GM12878 (cell line): ENCODE data around the gene PLA2G4E. TPM values are rescaled to one million over a fixed set of nuclear protein-coding genes. Genes with fewer than 3 reads are reported as not detected.

ENCODE experiments used
- ATAC-seq: fragments of 200-7000 bp; cut with Tn5 transposase; 3 replicates; pipeline ENCODE4 v1.9.1; 2020; ENCODE audit warnings: mild to moderate bottlenecking, moderate library complexity
- BruUV-seq: library from RNA; stranded (reverse); fragments of 400-500 nt; replicated peaks from 2 replicates; lab custom pipeline; 2021; lab: Mats Ljungman, UMichigan
- CTCF ChIA-PET: fragments of 300-600 bp; sonication (Branson Sonifier 250); formaldehyde crosslinking; extraction: SDS; loops from one replicate; lab custom pipeline; 2021; ENCODE audit warnings: inconsistent platforms; lab: Yijun Ruan, JAX
- POLR2A ChIA-PET: fragments of 350-600 bp; formaldehyde crosslinking; extraction: SDS; loops from one replicate; lab custom pipeline; 2021; ENCODE audit warnings: inconsistent platforms; lab: Charles Lee
- RAD21 ChIA-PET: fragments of 300-600 bp; sonication (Branson Sonifier 250); formaldehyde crosslinking; loops from one replicate; lab custom pipeline; 2023; ENCODE audit warnings: antibody characterized with exemption; ENCODE audit not compliant: unreplicated experiment; lab: Charles Lee
- SMC1A ChIA-PET: fragments of 300-600 bp; sonication (Branson Sonifier 250); formaldehyde crosslinking; loops from one replicate; lab custom pipeline; 2023; ENCODE audit not compliant: unreplicated experiment, uncharacterized antibody; lab: Charles Lee
- DNase-seq: peaks from one replicate; pipeline ENCODE4 v3.0.0-alpha.2; 2011; ENCODE audit warnings: low read depth, low spot score
- FAIRE-seq: peaks from 3 replicates; lab custom pipeline; 2011; peaks lifted over from hg19 to GRCh38; lab: Jason Lieb, UNC
- H2AFZ ChIP-seq: 2 replicates; pipeline ENCODE4 v1.6.0; 2011; ENCODE audit warnings: low read depth, low read length, control low read depth; ENCODE audit not compliant: control insufficient read depth
- H3K27ac ChIP-seq: 2 replicates; pipeline ENCODE4 v1.5.1; 2011; ENCODE audit warnings: control low read depth; ENCODE audit not compliant: control insufficient read depth, insufficient read depth
- H3K27me3 ChIP-seq, 2 experiments: replicated peaks in 1 of 2; 2 replicates each; pipeline versions ENCODE4 v1.6.0 to v1.6.1; 2011; ENCODE audit warnings: low read length in 1 of 2; ENCODE audit not compliant: control insufficient read depth in 2 of 2, insufficient read depth in 2 of 2
- H3K36me3 ChIP-seq, 2 experiments: 2 replicates each; pipeline ENCODE4 v1.5.1; 2011; ENCODE audit warnings: low read length in 1 of 2; ENCODE audit not compliant: control insufficient read depth in 2 of 2, insufficient read depth in 2 of 2
- H3K4me1 ChIP-seq: 2 replicates; pipeline ENCODE4 v1.6.1; 2011; ENCODE audit warnings: mild to moderate bottlenecking, low read length, moderate library complexity, mixed read lengths; ENCODE audit not compliant: control insufficient read depth, insufficient read depth
- H3K4me2 ChIP-seq: 2 replicates; pipeline ENCODE4 v1.6.0; 2011; ENCODE audit warnings: control low read depth; ENCODE audit not compliant: control insufficient read depth, insufficient read depth
- H3K4me3 ChIP-seq: fragments of 200-600 bp; sonication (generic); 2 replicates; pipeline ENCODE4 v1.5.1; 2016
- H3K79me2 ChIP-seq: 2 replicates; pipeline ENCODE4 v1.6.0; 2011; ENCODE audit warnings: low read length; ENCODE audit not compliant: control insufficient read depth, insufficient read depth
- H3K9ac ChIP-seq: 2 replicates; pipeline ENCODE4 v1.8.0; 2011; ENCODE audit warnings: low read length, control low read depth, mixed read lengths; ENCODE audit not compliant: control insufficient read depth, insufficient read depth
- H3K9me3 ChIP-seq: replicated peaks from 3 replicates; pipeline ENCODE4 v1.5.1; 2011; ENCODE audit warnings: mild to moderate bottlenecking, low read length; ENCODE audit not compliant: control insufficient read depth, insufficient read depth
- H4K20me1 ChIP-seq: 2 replicates; pipeline ENCODE4 v1.6.0; 2011; ENCODE audit not compliant: control insufficient read depth, insufficient read depth
- E2F4 ChIP-seq: IDR thresholded peaks from 2 replicates; pipeline ENCODE4 v1.6.1; 2012; ENCODE audit warnings: low read depth, low read length, improper control_type of control experiment
- FOS ChIP-seq: IDR thresholded peaks from 3 replicates; pipeline ENCODE4 v1.6.1; 2011; ENCODE audit warnings: borderline replicate concordance; ENCODE audit not compliant: insufficient read length; ENCODE audit errors: extremely low read depth
- LARP7 ChIP-seq: fragments of 450-650 bp; IDR thresholded peaks from 2 replicates; pipeline ENCODE4 v1.6.1; 2017; ENCODE audit warnings: mild to moderate bottlenecking
- MTA2 ChIP-seq: fragments of 450-650 bp; IDR thresholded peaks from 2 replicates; pipeline ENCODE4 v1.6.1; 2016; ENCODE audit warnings: low read depth, mild to moderate bottlenecking, moderate library complexity
- NFIC ChIP-seq: IDR thresholded peaks from 2 replicates; pipeline ENCODE4 v1.6.1; 2012; ENCODE audit warnings: low read depth, mild to moderate bottlenecking, inconsistent platforms, low read length, moderate library complexity
- SIN3A ChIP-seq: IDR thresholded peaks from 2 replicates; pipeline ENCODE4 v1.6.1; 2012; ENCODE audit warnings: low read depth, low read length, improper control_type of control experiment
- SP1 ChIP-seq: IDR thresholded peaks from one replicate; pipeline ENCODE4 v1.6.1; 2011; ENCODE audit warnings: low read depth, low read length
- TBL1XR1 ChIP-seq: IDR thresholded peaks from 2 replicates; pipeline ENCODE4 v1.6.1; 2012; ENCODE audit warnings: low read depth, low read length, improper control_type of control experiment
- WRNIP1 ChIP-seq: IDR thresholded peaks from 2 replicates; pipeline ENCODE4 v1.6.1; 2011; ENCODE audit warnings: low read depth, low read length, improper control_type of control experiment, borderline replicate concordance
- YBX1 ChIP-seq: fragments of 450-650 bp; IDR thresholded peaks from 2 replicates; pipeline ENCODE4 v1.6.1; 2016; ENCODE audit warnings: antibody characterized with exemption
- ZNF24 ChIP-seq: fragments of 450-650 bp; IDR thresholded peaks from 2 replicates; pipeline ENCODE4 v1.6.1; 2017; ENCODE audit warnings: antibody characterized with exemption, mild to moderate bottlenecking
- WGBS: methylation state at CpG from one replicate; pipeline ENCODE4 v1.1.6; 2016; ENCODE audit warnings: low lambda C conversion rate; ENCODE audit not compliant: insufficient replicate concordance, insufficient coverage; ENCODE audit errors: missing lambda C conversion rate; 5-methylcytosine and 5-hydroxymethylcytosine counted together
- in situ Hi-C: fragments of 300-500 bp; cut with MboI; formaldehyde crosslinking; loops from 9 replicates; pipeline ENCODE4 v1.14.3; 2018; ENCODE audit warnings: mixed read lengths
- intact Hi-C: fragments of 100-400 bp; cut with micrococcal nuclease; formaldehyde crosslinking; loops from one replicate; pipeline ENCODE4 v1.14.2; 2022; ENCODE audit not compliant: unreplicated experiment
- polyA plus RNA-seq, 11 experiments: library from polyadenylated mRNA; depleted of rRNA in 4 of 11; unstranded in 6 of 11; stranded (reverse) in 5 of 11; fragments of >200 nt; fragmentation: Nextera tagmentation in 4 of 11; fragmentation: Illumina TruSeq in 1 of 11; extraction: Ambion mirVana in 4 of 11; extraction: Trizol in 1 of 11; gene quantifications; 1 replicate in 1 of 11; 2 replicates in 10 of 11; pipeline versions ENCODE4 v1.2.1 to v1.2.3, GENCODE V29; 2011 to 2016; ENCODE audit warnings: inconsistent platforms in 2 of 11, missing spikeins in 2 of 11, low read depth in 1 of 11
- total RNA-seq, 4 experiments: library from RNA; depleted of rRNA in 3 of 4; stranded (reverse); fragments of >200 nt in 3 of 4; fragmentation: Illumina TruSeq in 1 of 4; extraction: Trizol in 1 of 4; gene quantifications; 2 replicates each; pipeline versions ENCODE4 v1.2.1 to v1.2.3, GENCODE V29; 2013 to 2021
- TF ChIP-seq, protein P1 (sequence below), 3 experiments: IDR thresholded peaks in 2 of 3; conservative IDR thresholded peaks in 1 of 3; 2 replicates each; pipeline ENCODE4 v1.5.1; 2011; ENCODE audit warnings: low read depth in 3 of 3, low read length in 3 of 3, mild to moderate bottlenecking in 3 of 3, control low read depth in 2 of 3, moderate library complexity in 2 of 3, inconsistent platforms in 1 of 3, mixed read lengths in 1 of 3; ENCODE audit not compliant: control insufficient read depth in 2 of 3, insufficient read depth in 1 of 3; ENCODE audit errors: extremely low read depth in 1 of 3

The PLA2G4E gene
- total and polyA plus RNA-seq, 10 of the 15 experiments (the other 5 are each of a cell fraction or from before 2014, with no cell fraction given) = 0.05 to 0.32 (median 0.06) TPM; not detected in 5

GRCh38 chr15:41951571-41951970 lies 69.3 kb downstream of the PLA2G4E start:
- no peak overlapping the region for H3K27ac ChIP-seq
- H3K27me3 ChIP-seq = no peaks in the 10 kb centered on the region
- no peaks in the 10 kb centered on the region for H3K9me3 ChIP-seq
- H3K4me2 ChIP-seq = no peak overlapping the region
- peaks cover 28% of the 10 kb centered on the region for H3K79me2 ChIP-seq
- H4K20me1 ChIP-seq = no peaks in the 10 kb centered on the region
- H3K4me1 ChIP-seq = peaks cover 2% of the 10 kb centered on the region; the same call in 1 of the 2 replicates
- H3K4me3 ChIP-seq = no peak overlapping the region
- DNase-seq (no peak), FAIRE-seq (no peak), ATAC-seq (no peak)
- intact Hi-C loops (no loop called here), in situ Hi-C loops (no loop called here)
- POLR2A ChIA-PET = interaction anchor here (0.6 to 1.6 kb wide), 4 partner anchors 8 to 19 kb away, joined by 3 to 7 read pairs (median 4); no protein-coding TSS in a partner anchor
- H3K36me3 ChIP-seq = peaks cover 28 to 30% of the 10 kb centered on the region in 2 experiments
- CTCF ChIA-PET = no interaction called here
- H3K9ac ChIP-seq = no peak overlapping the region
- SMC1A ChIA-PET = interaction anchor here (0.7 kb wide), 1 partner anchor 15 kb away, joined by 5 read pairs; no protein-coding TSS in a partner anchor
- RAD21 ChIA-PET = no interaction called here
- TF ChIP-seq SP1 (no peak), E2F4 (no peak), YBX1 (no peak), WRNIP1 (no peak), LARP7 (no peak), SIN3A (no peak), MTA2 (no peak), NFIC (no peak), ZNF24 (no peak), FOS (no peak), TBL1XR1 (no peak)
- TF ChIP-seq, protein P1, sequence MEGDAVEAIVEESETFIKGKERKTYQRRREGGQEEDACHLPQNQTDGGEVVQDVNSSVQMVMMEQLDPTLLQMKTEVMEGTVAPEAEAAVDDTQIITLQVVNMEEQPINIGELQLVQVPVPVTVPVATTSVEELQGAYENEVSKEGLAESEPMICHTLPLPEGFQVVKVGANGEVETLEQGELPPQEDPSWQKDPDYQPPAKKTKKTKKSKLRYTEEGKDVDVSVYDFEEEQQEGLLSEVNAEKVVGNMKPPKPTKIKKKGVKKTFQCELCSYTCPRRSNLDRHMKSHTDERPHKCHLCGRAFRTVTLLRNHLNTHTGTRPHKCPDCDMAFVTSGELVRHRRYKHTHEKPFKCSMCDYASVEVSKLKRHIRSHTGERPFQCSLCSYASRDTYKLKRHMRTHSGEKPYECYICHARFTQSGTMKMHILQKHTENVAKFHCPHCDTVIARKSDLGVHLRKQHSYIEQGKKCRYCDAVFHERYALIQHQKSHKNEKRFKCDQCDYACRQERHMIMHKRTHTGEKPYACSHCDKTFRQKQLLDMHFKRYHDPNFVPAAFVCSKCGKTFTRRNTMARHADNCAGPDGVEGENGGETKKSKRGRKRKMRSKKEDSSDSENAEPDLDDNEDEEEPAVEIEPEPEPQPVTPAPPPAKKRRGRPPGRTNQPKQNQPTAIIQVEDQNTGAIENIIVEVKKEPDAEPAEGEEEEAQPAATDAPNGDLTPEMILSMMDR (IDR thresholded peaks at IDR 0.05 in 2 of 3, conservative IDR thresholded peaks at IDR 0.05 in 1 of 3; ENCODE audit: control insufficient read depth in 2 of 3, extremely low read depth in 1 of 3, insufficient read depth in 1 of 3, low read depth in 3 of 3, low read length in 3 of 3) = no peak
- TF ChIP-seq, all 136 proteins: peak for 0
- no TSS peak for BruUV-seq
- WGBS = 86% methylated on average over 2 of the region's 2 CpGs
- H2AFZ ChIP-seq = no peak overlapping the region
